GM23338 (cell line): ENCODE measurements around the gene PPP1R12A.

Experiments used
- CREB1 ChIP-seq: fragments of 250-450 bp; sonication (Bioruptor Pico); IDR thresholded peaks from 2 replicates; pipeline ENCODE4 v1.5.0; 2020; ENCODE audit warnings: low read depth, mild to moderate bottlenecking, moderate library complexity
- EZH2 ChIP-seq: fragments of 200-600 bp; sonication (generic); IDR thresholded peaks from one replicate; pipeline ENCODE4 v1.8.0; 2017; ENCODE audit warnings: antibody characterized with exemption, mild to moderate bottlenecking, low read depth; ENCODE audit not compliant: unreplicated experiment
- JUNB ChIP-seq: IDR thresholded peaks from one replicate; pipeline ENCODE4 v1.6.1; 2016; ENCODE audit warnings: antibody characterized with exemption; ENCODE audit not compliant: unreplicated experiment
- POLR2AphosphoS5 ChIP-seq: IDR thresholded peaks from 2 replicates; pipeline ENCODE4 v1.6.1; 2016; ENCODE audit warnings: antibody characterized with exemption, low read depth
- TF ChIP-seq, protein P1 (sequence below), 2 experiments: fragments of 200-600 bp in 1 of 2; sonication (generic) in 1 of 2; conservative IDR thresholded peaks; 2 replicates each; pipeline versions ENCODE4 v1.5.1 to v1.6.1; 2016 to 2017; ENCODE audit warnings: antibody characterized with exemption in 2 of 2, low read depth in 2 of 2, mild to moderate bottlenecking in 2 of 2, moderate library complexity in 1 of 2

DNA sequence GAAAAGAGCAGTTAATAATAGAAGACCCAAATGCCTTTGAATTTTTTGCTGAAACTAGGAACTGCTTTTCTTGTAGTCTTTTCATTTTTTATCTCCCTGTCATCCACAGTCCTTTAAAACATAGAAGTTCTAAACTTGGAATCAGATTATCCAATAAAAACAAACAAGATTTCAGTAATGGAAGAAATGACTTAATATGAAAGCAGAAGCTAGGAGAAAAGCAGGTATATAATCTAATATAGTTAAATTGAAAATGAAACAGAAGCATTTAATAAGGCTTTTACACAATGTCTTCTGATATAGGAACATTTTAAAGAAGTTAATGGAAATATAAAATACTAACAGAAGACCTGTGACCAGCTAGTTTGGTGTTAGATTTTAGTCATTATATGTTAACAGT, 26.5 kb downstream of the PPP1R12A start:
- TF ChIP-seq, protein P1, sequence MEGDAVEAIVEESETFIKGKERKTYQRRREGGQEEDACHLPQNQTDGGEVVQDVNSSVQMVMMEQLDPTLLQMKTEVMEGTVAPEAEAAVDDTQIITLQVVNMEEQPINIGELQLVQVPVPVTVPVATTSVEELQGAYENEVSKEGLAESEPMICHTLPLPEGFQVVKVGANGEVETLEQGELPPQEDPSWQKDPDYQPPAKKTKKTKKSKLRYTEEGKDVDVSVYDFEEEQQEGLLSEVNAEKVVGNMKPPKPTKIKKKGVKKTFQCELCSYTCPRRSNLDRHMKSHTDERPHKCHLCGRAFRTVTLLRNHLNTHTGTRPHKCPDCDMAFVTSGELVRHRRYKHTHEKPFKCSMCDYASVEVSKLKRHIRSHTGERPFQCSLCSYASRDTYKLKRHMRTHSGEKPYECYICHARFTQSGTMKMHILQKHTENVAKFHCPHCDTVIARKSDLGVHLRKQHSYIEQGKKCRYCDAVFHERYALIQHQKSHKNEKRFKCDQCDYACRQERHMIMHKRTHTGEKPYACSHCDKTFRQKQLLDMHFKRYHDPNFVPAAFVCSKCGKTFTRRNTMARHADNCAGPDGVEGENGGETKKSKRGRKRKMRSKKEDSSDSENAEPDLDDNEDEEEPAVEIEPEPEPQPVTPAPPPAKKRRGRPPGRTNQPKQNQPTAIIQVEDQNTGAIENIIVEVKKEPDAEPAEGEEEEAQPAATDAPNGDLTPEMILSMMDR (conservative IDR thresholded peaks at IDR 0.05; ENCODE audit: low read depth in 2 of 2) = no peak
- no peak for TF ChIP-seq POLR2AphosphoS5
- TF ChIP-seq EZH2 = no peak
- TF ChIP-seq JUNB = no peak
- TF ChIP-seq CREB1 (CRISPR knock-in tag) = no peak
